WI38 (cell line): Measurements from ENCODE around the gene SIGLECL1.

Source experiments
- H3K4me3 ChIP-seq: 2 replicates; pipeline ENCODE4 v1.5.1; 2011; ENCODE audit warnings: low read depth, mild to moderate bottlenecking, control low read depth, low read length
- CTCF ChIP-seq: IDR thresholded peaks from 2 replicates; pipeline ENCODE4 v1.5.1; 2012; ENCODE audit warnings: low read depth, mild to moderate bottlenecking, control low read depth, low read length

SIGLECL1 gene

GRCh38 chr19:51227966-51228365, 22.9 kb upstream of the SIGLECL1 start:
- no peak for TF ChIP-seq CTCF

GRCh38 chr19:51240866-51241265, 10.0 kb upstream of the SIGLECL1 start:
- no peak for TF ChIP-seq CTCF

More at GRCh38 chr19:51227966-51228365, 22.9 kb upstream of the SIGLECL1 start:
- H3K4me3 ChIP-seq = no peak overlapping the region

GRCh38 chr19:51242881-51243630, 7.8 kb upstream of the SIGLECL1 start:
- TF ChIP-seq CTCF = no peak
- no peak overlapping the region for H3K4me3 ChIP-seq

More at GRCh38 chr19:51240866-51241265, 10.0 kb upstream of the SIGLECL1 start:
- no peak overlapping the region for H3K4me3 ChIP-seq

- H3K4me3 ChIP-seq = no peak overlapping the region
- no peak for TF ChIP-seq CTCF
Observed at GRCh38 chr19:51246164-51246552, 4.7 kb upstream of the SIGLECL1 start.

- no peak for TF ChIP-seq CTCF
- H3K4me3 ChIP-seq = no peak overlapping the region
Observed at GRCh38 chr19:51247972-51248590, 2.8 kb upstream of the SIGLECL1 start.

- no peak for TF ChIP-seq CTCF
- H3K4me3 ChIP-seq = no peak overlapping the region
Observed at GRCh38 chr19:51251468-51251820, 564 bp downstream of the SIGLECL1 start.

- no peak overlapping the region for H3K4me3 ChIP-seq
- TF ChIP-seq CTCF = no peak
Observed at GRCh38 chr19:51252306-51253079, 1.6 kb downstream of the SIGLECL1 start.
